Naive thymus-derived CD8-positive, alpha-beta T cell (primary cell): ENCODE data around the gene BRPF1. TPM values are rescaled to one million over a fixed set of nuclear protein-coding genes. Genes with fewer than 3 reads are reported as not detected.

Source experiments
- polyA plus RNA-seq, 3 donors: library from polyadenylated mRNA; unstranded; fragments of 300-500 nt; fragmentation: Illumina TruSeq; gene quantifications; one replicate each; pipeline ENCODE4 v1.2.3, GENCODE V29; 2021
- total RNA-seq, 8 experiments: library from RNA in 2 of 8; stranded (reverse) in 2 of 8; gene quantifications; one replicate each; pipeline ENCODE4 v1.2.3 and lab custom pipeline; 2021 to 2026

The BRPF1 gene
- total and polyA plus RNA-seq, 5 experiments from 2014 or later, result 8.8 to 43.9 (median 24.9) TPM

Other genes with a start within 250 kb of the BRPF1 start
- gene LHFPL4, start 177.9 kb upstream of the BRPF1 start, total RNA-seq, result not detected
- gene LHFPL4, start 177.9 kb upstream of the BRPF1 start, polyA plus RNA-seq, result under 1 TPM in 2 of 3 donors, not detected in 1; 0.06 to 0.14 TPM
- 10 to 100 TPM; 94.0 to 97.8 TPM for gene MTMR14, start 82.2 kb upstream of the BRPF1 start, total RNA-seq
- gene MTMR14, start 82.2 kb upstream of the BRPF1 start, polyA plus RNA-seq, result 10 to 100 TPM; 52.8 to 58.9 (median 57.9) TPM
- under 1 TPM in 1 of 2 experiments, not detected in 1; 0.55 TPM for gene CPNE9, start 27.9 kb upstream of the BRPF1 start, total RNA-seq
- gene CPNE9, start 27.9 kb upstream of the BRPF1 start, polyA plus RNA-seq, result not detected
- 10 to 100 TPM; 25.7 to 27.0 TPM for gene OGG1, start 18.2 kb downstream of the BRPF1 start, total RNA-seq
- gene OGG1, start 18.2 kb downstream of the BRPF1 start, polyA plus RNA-seq, result 10 to 100 TPM; 15.3 to 20.7 (median 18.0) TPM
- under 1 TPM; 0.31 to 0.96 TPM for gene CAMK1, start 38.2 kb downstream of the BRPF1 start, total RNA-seq
- gene CAMK1, start 38.2 kb downstream of the BRPF1 start, polyA plus RNA-seq, result 1 to 10 TPM in 2 of 3 donors, under 1 TPM in 1; 0.17 to 1.1 (median 1.1) TPM
- gene TADA3, start 60.7 kb downstream of the BRPF1 start, total RNA-seq, result 10 to 100 TPM; 33.3 to 35.9 TPM
- 10 to 100 TPM; 38.2 to 51.2 (median 44.1) TPM for gene TADA3, start 60.7 kb downstream of the BRPF1 start, polyA plus RNA-seq
- 100 to 1,000 TPM; 134 to 146 TPM for gene ARPC4, start 61.3 kb downstream of the BRPF1 start, total RNA-seq
- gene ARPC4, start 61.3 kb downstream of the BRPF1 start, polyA plus RNA-seq, result 100 to 1,000 TPM; 201 to 229 (median 225) TPM
- gene TTLL3, start 78.5 kb downstream of the BRPF1 start, total RNA-seq, result 10 to 100 TPM; 64.5 to 65.6 TPM
- 1 to 10 TPM; 1.3 to 2.5 (median 2.2) TPM for gene TTLL3, start 78.5 kb downstream of the BRPF1 start, polyA plus RNA-seq
- 10 to 100 TPM; 44.0 to 52.8 TPM for gene RPUSD3, start 112.3 kb downstream of the BRPF1 start, total RNA-seq
- 10 to 100 TPM; 55.6 to 62.4 (median 59.1) TPM for gene RPUSD3, start 112.3 kb downstream of the BRPF1 start, polyA plus RNA-seq
- under 1 TPM in 1 of 2 experiments, not detected in 1; 0.31 TPM for gene CIDEC, start 148.5 kb downstream of the BRPF1 start, total RNA-seq
- gene CIDEC, start 148.5 kb downstream of the BRPF1 start, polyA plus RNA-seq, result under 1 TPM in 1 of 3 donors, not detected in 2; 0.26 TPM
- 10 to 100 TPM; 38.0 to 40.4 TPM for gene JAGN1, start 158.9 kb downstream of the BRPF1 start, total RNA-seq
- gene JAGN1, start 158.9 kb downstream of the BRPF1 start, polyA plus RNA-seq, result 10 to 100 TPM; 38.4 to 48.5 (median 39.8) TPM
- gene IL17RE, start 171.1 kb downstream of the BRPF1 start, total RNA-seq, result 1 to 10 TPM in 1 of 2 experiments, under 1 TPM in 1; 0.88 to 1.3 TPM
- under 1 TPM in 2 of 3 donors, not detected in 1; 0.16 to 0.64 TPM for gene IL17RE, start 171.1 kb downstream of the BRPF1 start, polyA plus RNA-seq
- under 1 TPM; 0.39 to 0.66 TPM for gene IL17RC, start 185.4 kb downstream of the BRPF1 start, total RNA-seq
- 10 to 100 TPM in 1 of 3 donors, 1 to 10 TPM in 2; 9.5 to 10.0 (median 9.8) TPM for gene IL17RC, start 185.4 kb downstream of the BRPF1 start, polyA plus RNA-seq
- gene CRELD1, start 202.1 kb downstream of the BRPF1 start, total RNA-seq, result 10 to 100 TPM; 53.4 to 58.3 TPM
- gene CRELD1, start 202.1 kb downstream of the BRPF1 start, polyA plus RNA-seq, result 10 to 100 TPM; 25.5 to 33.3 (median 29.2) TPM
- 1 to 10 TPM; 5.5 to 6.3 TPM for gene PRRT3, start 220.7 kb downstream of the BRPF1 start, total RNA-seq
- 1 to 10 TPM; 2.2 to 4.4 (median 3.1) TPM for gene PRRT3, start 220.7 kb downstream of the BRPF1 start, polyA plus RNA-seq